Measurements from ENCODE around the gene STIM1. TPM values are rescaled to one million over a fixed set of nuclear protein-coding genes. Genes with fewer than 3 reads are reported as not detected.
"Not testable (repeated sequence)": the region's sequence is repeated elsewhere in the genome, so short reads cannot be mapped to it uniquely, and the experiment has no call there.

Gene STIM1
- total and polyA plus RNA-seq, 7 donors: 52.1 to 147 (median 109) TPM

GRCh38 chr11:4123218-4123617, 267.8 kb downstream of the STIM1 start:
- WGBS, 3 donors: 95 to 97% (median 96%) methylated on average over 4 of the region's 4 CpGs
- Histone ChIP-seq H3K27me3 (ENCODE audit: insufficient read depth in 3 of 3, low read length in 2 of 3) (no peaks in the 10 kb centered on the region), H3K9me3 (no peaks in the 10 kb centered on the region), H3K36me3 (ENCODE audit: insufficient read depth in 1 of 2, low read depth in 1 of 2) (peaks cover 8 to 99% of the 10 kb centered on the region in 2 donors), H3K4me1 (no peaks in the 10 kb centered on the region), H3K4me3 (no peak overlapping the region), H3K27ac (no peak overlapping the region)
- TF ChIP-seq, protein P1, sequence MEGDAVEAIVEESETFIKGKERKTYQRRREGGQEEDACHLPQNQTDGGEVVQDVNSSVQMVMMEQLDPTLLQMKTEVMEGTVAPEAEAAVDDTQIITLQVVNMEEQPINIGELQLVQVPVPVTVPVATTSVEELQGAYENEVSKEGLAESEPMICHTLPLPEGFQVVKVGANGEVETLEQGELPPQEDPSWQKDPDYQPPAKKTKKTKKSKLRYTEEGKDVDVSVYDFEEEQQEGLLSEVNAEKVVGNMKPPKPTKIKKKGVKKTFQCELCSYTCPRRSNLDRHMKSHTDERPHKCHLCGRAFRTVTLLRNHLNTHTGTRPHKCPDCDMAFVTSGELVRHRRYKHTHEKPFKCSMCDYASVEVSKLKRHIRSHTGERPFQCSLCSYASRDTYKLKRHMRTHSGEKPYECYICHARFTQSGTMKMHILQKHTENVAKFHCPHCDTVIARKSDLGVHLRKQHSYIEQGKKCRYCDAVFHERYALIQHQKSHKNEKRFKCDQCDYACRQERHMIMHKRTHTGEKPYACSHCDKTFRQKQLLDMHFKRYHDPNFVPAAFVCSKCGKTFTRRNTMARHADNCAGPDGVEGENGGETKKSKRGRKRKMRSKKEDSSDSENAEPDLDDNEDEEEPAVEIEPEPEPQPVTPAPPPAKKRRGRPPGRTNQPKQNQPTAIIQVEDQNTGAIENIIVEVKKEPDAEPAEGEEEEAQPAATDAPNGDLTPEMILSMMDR (IDR thresholded peaks at IDR 0.05): no peak
- DNase-seq (no peak), ATAC-seq (no peak)
- intact Hi-C loops (cut with DNase I): no loop called here

- DNase-seq (no peak), ATAC-seq (no peak)
- peaks cover 8 to 97% of the 10 kb centered on the region in 2 donors for H3K36me3 ChIP-seq (ENCODE audit: insufficient read depth in 1 of 2, low read depth in 1 of 2)
- H3K9me3 ChIP-seq: no peaks in the 10 kb centered on the region
- H3K27ac ChIP-seq: no peak overlapping the region
- TF ChIP-seq, protein P1 (IDR thresholded peaks at IDR 0.05): no peak
- intact Hi-C loops (cut with DNase I): no loop called here
- H3K4me1 ChIP-seq: no peaks in the 10 kb centered on the region
- no peaks in the 10 kb centered on the region for H3K27me3 ChIP-seq (ENCODE audit: insufficient read depth in 3 of 3, low read length in 2 of 3)
- 95 to 98% (median 97%) methylated on average over 6 of the region's 6 CpGs for WGBS, 3 donors
- H3K4me3 ChIP-seq: no peak overlapping the region
These were observed 269.7 kb downstream of the STIM1 start for GRCh38 chr11:4125141-4125540.

DNA sequence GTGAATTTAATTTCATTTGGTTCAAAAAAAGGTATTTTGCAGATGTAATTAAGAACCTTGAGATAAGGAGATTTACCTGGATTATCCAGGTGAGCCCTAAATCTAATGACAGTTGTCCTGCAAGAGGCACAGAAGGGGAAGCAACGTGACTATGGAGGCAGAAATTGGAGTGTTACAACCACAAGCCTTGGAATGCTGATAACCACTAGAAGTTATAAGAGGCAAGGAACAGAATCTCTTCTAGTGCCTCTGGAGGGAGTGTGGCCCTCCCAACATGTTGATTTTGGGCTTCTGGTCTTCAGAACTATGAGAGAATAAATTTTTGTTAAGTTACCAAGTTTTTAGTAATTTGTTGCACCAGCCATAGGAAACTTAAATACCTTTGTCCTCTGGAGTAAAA, 271.9 kb downstream of the STIM1 start:
- WGBS, 3 donors: 89 to 96% (median 95%) methylated on average over 1 of the region's 1 CpG
- peaks cover 11 to 97% of the 10 kb centered on the region in 2 donors for H3K36me3 ChIP-seq (ENCODE audit: insufficient read depth in 1 of 2, low read depth in 1 of 2)
- no peaks in the 10 kb centered on the region for H3K27me3 ChIP-seq (ENCODE audit: insufficient read depth in 3 of 3, low read length in 2 of 3)
- H3K4me3 ChIP-seq: no peak overlapping the region
- ATAC-seq: no peak
- DNase-seq: no peak
- no peaks in the 10 kb centered on the region for H3K9me3 ChIP-seq
- no peaks in the 10 kb centered on the region for H3K4me1 ChIP-seq
- TF ChIP-seq, protein P1 (IDR thresholded peaks at IDR 0.05): no peak
- intact Hi-C loops (cut with DNase I): no loop called here
- no peak overlapping the region for H3K27ac ChIP-seq

- intact Hi-C loops (cut with DNase I); H3K9me3 ChIP-seq; H3K4me1 ChIP-seq; DNase-seq; ATAC-seq; H3K4me3 ChIP-seq; H3K27me3 ChIP-seq (ENCODE audit: insufficient read depth in 3 of 3, low read length in 2 of 3); H3K27ac ChIP-seq: not testable (repeated sequence)
- peaks cover 8 to 96% of the 10 kb centered on the region in 2 donors for H3K36me3 ChIP-seq (ENCODE audit: insufficient read depth in 1 of 2, low read depth in 1 of 2)
- WGBS, 3 donors: 95 to 96% (median 95%) methylated on average over 4 of the region's 4 CpGs
These were observed 274.8 kb downstream of the STIM1 start for GRCh38 chr11:4130219-4130618.

DNA sequence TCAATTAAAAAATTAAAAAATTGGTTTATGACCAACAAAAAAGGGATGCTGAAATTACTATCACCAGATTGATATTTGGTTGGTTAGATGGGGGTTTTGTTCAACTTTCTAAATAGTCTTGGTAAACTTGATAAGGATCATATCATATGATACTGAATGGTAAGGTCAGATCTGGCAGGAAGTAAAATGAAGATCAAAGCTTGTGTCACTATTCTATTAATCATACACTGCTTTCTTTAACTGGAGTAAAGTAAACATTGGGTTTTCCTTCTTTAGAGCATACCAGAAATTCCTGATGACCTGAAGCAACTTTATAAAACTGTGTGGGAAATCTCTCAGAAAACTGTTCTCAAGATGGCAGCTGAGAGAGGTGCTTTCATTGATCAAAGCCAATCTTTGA, 279.3 kb downstream of the STIM1 start:
- intact Hi-C loops (cut with DNase I): no loop called here
- TF ChIP-seq, protein P1 (IDR thresholded peaks at IDR 0.05): no peak
- ATAC-seq (no peak), DNase-seq (no peak)
- Histone ChIP-seq H3K27ac (no peak overlapping the region), H3K36me3 (ENCODE audit: insufficient read depth in 1 of 2, low read depth in 1 of 2) (peaks cover 4 to 84% of the 10 kb centered on the region in 2 donors), H3K4me3 (no peak overlapping the region), H3K27me3 (ENCODE audit: insufficient read depth in 3 of 3, low read length in 2 of 3) (no peaks in the 10 kb centered on the region), H3K9me3 (peaks cover under 1% of the 10 kb centered on the region), H3K4me1 (no peaks in the 10 kb centered on the region)

Measured in psoas muscle (tissue), 8 donors.